GM12874 (cell line): ENCODE measurements around the gene TBX4.

Experiments used
- TF ChIP-seq, protein P1 (sequence below): IDR thresholded peaks from 2 replicates; pipeline ENCODE4 v1.5.1; 2011; ENCODE audit warnings: low read depth, mild to moderate bottlenecking, control low read depth, low read length, moderate library complexity; ENCODE audit not compliant: insufficient read depth

The TBX4 gene

GRCh38 chr17:61452301-61453290 is at the start of gene TBX4:
TSS of gene TBX4 (plus strand) at chr17:61452422. CDS start at chr17:61456491, 4,069 bp downstream.
- TF ChIP-seq, protein P1, sequence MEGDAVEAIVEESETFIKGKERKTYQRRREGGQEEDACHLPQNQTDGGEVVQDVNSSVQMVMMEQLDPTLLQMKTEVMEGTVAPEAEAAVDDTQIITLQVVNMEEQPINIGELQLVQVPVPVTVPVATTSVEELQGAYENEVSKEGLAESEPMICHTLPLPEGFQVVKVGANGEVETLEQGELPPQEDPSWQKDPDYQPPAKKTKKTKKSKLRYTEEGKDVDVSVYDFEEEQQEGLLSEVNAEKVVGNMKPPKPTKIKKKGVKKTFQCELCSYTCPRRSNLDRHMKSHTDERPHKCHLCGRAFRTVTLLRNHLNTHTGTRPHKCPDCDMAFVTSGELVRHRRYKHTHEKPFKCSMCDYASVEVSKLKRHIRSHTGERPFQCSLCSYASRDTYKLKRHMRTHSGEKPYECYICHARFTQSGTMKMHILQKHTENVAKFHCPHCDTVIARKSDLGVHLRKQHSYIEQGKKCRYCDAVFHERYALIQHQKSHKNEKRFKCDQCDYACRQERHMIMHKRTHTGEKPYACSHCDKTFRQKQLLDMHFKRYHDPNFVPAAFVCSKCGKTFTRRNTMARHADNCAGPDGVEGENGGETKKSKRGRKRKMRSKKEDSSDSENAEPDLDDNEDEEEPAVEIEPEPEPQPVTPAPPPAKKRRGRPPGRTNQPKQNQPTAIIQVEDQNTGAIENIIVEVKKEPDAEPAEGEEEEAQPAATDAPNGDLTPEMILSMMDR: no peak

DNA sequence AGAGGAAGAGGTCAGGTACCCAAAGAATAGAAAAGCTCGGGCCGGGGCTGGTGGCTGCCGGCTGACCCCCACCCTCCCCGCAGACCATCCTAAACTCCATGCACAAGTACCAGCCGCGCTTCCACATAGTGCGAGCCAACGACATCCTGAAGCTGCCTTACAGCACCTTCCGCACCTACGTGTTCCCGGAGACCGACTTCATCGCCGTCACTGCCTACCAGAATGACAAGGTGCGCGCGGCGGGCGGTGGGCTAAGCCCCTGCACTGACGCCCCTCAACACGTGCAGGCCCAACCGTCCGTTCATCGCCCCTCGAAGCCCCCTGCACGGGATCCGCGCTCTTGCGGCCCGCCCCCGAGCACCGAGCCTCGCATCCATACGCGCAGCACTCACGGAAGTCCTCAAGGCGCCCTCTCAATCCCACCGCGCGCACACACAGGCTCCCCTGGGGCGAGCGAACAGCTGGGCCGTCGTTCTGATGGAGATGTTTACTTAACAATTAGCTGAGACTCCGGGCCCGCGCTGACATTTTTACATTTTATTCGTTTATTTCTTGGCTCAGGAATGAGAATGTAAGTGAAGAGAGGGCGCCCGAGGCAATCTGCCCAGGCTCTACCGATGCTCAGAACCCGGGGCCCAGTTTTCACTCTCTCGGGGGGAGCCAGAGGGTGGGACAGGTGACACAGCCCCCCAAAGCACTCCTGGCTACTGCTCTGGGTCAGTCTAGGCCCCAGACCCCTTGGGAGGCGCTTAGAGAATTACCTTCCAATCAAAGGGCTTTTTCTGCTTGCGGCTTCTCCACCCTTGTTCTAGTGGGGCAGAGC is 49.0 kb upstream of the TBX4 start:
- TF ChIP-seq, protein P1: no peak

DNA sequence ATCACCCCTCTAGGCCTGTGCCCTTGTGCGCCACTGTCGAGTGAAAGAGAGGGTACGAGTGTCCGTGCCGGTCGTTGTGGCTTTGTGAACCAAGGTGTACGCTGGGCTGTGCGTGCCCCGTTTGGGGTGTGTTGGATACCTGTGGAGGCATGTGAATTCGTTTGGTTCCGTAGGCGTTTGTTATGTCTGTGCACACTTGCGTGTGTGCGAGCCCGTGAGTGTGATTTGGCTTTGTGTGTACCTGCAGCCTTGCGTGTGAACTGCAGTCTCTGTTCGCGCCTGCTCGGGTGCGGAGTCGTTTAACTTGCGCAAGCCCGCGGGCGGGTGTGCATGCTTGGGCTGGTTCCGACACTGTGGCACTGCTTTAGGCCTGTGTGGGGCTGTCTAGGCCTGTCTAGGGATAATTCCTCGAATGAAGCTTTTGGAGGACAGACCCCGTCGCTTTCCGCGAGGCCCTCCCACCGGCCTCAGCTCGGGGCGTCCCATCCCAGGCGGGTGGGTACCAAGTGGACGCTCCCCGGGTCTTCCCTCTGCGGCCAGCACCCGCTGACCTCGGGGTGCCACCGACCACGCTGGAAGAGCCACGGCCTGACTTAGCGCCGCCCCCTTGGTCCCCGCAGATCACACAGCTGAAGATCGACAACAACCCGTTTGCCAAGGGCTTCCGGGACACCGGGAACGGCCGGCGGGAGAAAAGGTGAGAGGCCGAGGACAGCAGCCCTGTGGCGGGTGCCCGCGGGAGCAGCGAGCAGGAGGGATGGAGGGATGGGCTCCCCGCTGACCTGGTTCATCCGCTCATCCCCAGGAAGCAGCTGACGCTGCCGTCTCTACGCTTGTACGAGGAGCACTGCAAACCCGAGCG is 48.2 kb upstream of the TBX4 start:
- TF ChIP-seq, protein P1: no peak

DNA sequence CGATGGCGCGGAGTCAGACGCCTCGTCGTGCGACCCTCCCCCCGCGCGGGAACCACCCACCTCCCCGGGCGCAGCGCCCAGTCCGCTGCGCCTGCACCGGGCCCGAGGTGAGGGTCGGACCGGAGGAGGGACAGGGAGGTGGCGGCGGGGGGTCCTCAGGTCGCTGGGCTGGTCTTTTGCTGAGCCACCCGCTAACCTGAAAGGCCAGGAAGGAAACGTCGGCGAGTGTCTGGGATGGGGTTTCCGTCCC is 47.6 kb upstream of the TBX4 start:
- TF ChIP-seq, protein P1: no peak

DNA sequence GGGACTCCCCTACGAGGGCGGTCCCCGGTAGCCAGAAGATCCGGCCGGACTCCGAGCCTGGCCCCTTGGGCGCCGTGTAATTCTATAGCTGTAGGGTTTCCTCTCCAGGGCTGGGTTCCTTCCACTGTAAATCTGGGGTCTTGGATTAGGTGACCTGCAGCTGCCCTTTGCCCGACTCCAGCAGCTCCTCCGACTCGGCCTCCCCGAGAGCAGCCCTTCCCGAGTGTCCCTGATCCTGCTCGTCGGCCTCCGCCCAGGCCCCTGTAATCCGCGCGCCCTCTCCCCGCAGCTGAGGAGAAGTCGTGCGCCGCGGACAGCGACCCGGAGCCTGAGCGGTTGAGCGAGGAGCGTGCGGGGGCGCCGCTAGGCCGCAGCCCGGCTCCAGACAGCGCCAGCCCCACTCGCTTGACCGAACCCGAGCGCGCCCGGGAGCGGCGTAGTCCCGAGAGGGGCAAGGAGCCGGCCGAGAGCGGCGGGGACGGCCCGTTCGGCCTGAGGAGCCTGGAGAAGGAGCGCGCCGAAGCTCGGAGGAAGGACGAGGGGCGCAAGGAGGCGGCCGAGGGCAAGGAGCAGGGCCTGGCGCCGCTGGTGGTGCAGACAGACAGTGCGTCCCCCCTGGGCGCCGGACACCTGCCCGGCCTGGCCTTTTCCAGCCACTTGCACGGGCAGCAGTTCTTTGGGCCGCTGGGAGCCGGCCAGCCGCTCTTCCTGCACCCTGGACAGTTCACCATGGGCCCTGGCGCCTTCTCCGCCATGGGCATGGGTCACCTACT is 47.1 kb upstream of the TBX4 start:
- TF ChIP-seq, protein P1: no peak

GRCh38 chr17:61405686-61406536 is 46.3 kb upstream of the TBX4 start:
- TF ChIP-seq, protein P1: no peak
